HG03066 (cell line): ENCODE data around the gene FMN2.

Experiments
- ATAC-seq: cut with Tn5 transposase; IDR thresholded peaks from one replicate; pipeline ENCODE4 v1.9.1; 2021; ENCODE audit warnings: low read depth; ENCODE audit not compliant: unreplicated experiment

FMN2 gene

GRCh38 chr1:240096974-240097373, 5.3 kb downstream of the FMN2 start:
- ATAC-seq = no peak

GRCh38 chr1:240098534-240098933, 6.9 kb downstream of the FMN2 start:
- no peak for ATAC-seq

GRCh38 chr1:240099329-240099728, 7.6 kb downstream of the FMN2 start:
- no peak for ATAC-seq

GRCh38 chr1:240099748-240100147, 8.1 kb downstream of the FMN2 start:
- no peak for ATAC-seq

GRCh38 chr1:240100371-240100934, 8.8 kb downstream of the FMN2 start:
- ATAC-seq = no peak

- no peak for ATAC-seq
Measured at GRCh38 chr1:240101306-240101705, 9.6 kb downstream of the FMN2 start.

- no peak for ATAC-seq
Measured at GRCh38 chr1:240101737-240102136, 10.1 kb downstream of the FMN2 start.

- no peak for ATAC-seq
Measured at GRCh38 chr1:240104672-240105071, 13.0 kb downstream of the FMN2 start.

GRCh38 chr1:240107058-240107684, 15.5 kb downstream of the FMN2 start:
- ATAC-seq = no peak

- ATAC-seq = no peak
Measured at GRCh38 chr1:240109130-240109529, 17.4 kb downstream of the FMN2 start.

GRCh38 chr1:240109920-240110636, 18.4 kb downstream of the FMN2 start:
- ATAC-seq = no peak

GRCh38 chr1:240111558-240111957, 19.9 kb downstream of the FMN2 start:
- ATAC-seq = no peak

GRCh38 chr1:240114222-240114621, 22.5 kb downstream of the FMN2 start:
- ATAC-seq = no peak

- ATAC-seq = no peak
Measured at GRCh38 chr1:240115831-240116230, 24.1 kb downstream of the FMN2 start.

GRCh38 chr1:240116831-240117769, 25.4 kb downstream of the FMN2 start:
- ATAC-seq = no peak

GRCh38 chr1:240117930-240118329, 26.2 kb downstream of the FMN2 start:
- no peak for ATAC-seq

GRCh38 chr1:240122639-240123613, 31.2 kb downstream of the FMN2 start:
- ATAC-seq = no peak

- no peak for ATAC-seq
Measured at GRCh38 chr1:240126821-240127220, 35.1 kb downstream of the FMN2 start.

- no peak for ATAC-seq
Measured at GRCh38 chr1:240128366-240128765, 36.7 kb downstream of the FMN2 start.

GRCh38 chr1:240134113-240134512, 42.4 kb downstream of the FMN2 start:
- ATAC-seq = no peak
